A549 (cell line): Measurements from ENCODE around the gene SURF1. TPM values are rescaled to one million over a fixed set of nuclear protein-coding genes. Genes with fewer than 3 reads are reported as not detected.

Source experiments
- ATAC-seq, 2 experiments: fragments of 200-7000 bp in 1 of 2; fragments of >200 bp in 1 of 2; cut with Nextera tagmentation in 1 of 2; cut with Tn5 transposase in 1 of 2; 3 replicates each; pipeline versions ENCODE4 v1.8.0 to v1.9.1; 2018 to 2020; ENCODE audit warnings: mild to moderate bottlenecking in 1 of 2, moderate library complexity in 1 of 2
- CTCF ChIA-PET: fragments of 300-600 bp; sonication (Branson Sonifier 250); formaldehyde crosslinking; extraction: SDS; loops from one replicate; lab custom pipeline; 2021; ENCODE audit warnings: antibody characterized with exemption, inconsistent platforms; lab: Yijun Ruan, JAX
- POLR2A ChIA-PET: fragments of 350-600 bp; formaldehyde crosslinking; extraction: SDS; loops from one replicate; lab custom pipeline; 2021; ENCODE audit warnings: antibody characterized with exemption, inconsistent platforms; lab: Yijun Ruan, JAX
- DNase-seq, 2 experiments: peaks; one replicate each; pipeline versions ENCODE4 v3.0.0 to v3.0.0-alpha.2; 2011 to 2016; ENCODE audit warnings: low read depth in 1 of 2, low spot score in 1 of 2
- FAIRE-seq: peaks from 2 replicates; lab custom pipeline; 2011; peaks lifted over from hg19 to GRCh38; lab: Jason Lieb, UNC
- H3K27ac ChIP-seq, 2 experiments: fragments of >200 bp; sonication (Bioruptor Twin); formaldehyde crosslinking; 3 replicates each; pipeline ENCODE4 v1.5.1; 2016 to 2017
- H3K4me1 ChIP-seq: fragments of >200 bp; sonication (Bioruptor Twin); formaldehyde crosslinking; 3 replicates; pipeline ENCODE4 v1.6.1; 2016
- H3K4me2 ChIP-seq: fragments of >200 bp; sonication (Bioruptor Twin); formaldehyde crosslinking; 3 replicates; pipeline ENCODE4 v1.6.1; 2016
- H3K4me3 ChIP-seq: fragments of >200 bp; sonication (Bioruptor Twin); formaldehyde crosslinking; 3 replicates; pipeline ENCODE4 v1.5.1; 2016
- H3K9me3 ChIP-seq: fragments of >200 bp; sonication (Bioruptor Twin); formaldehyde crosslinking; 3 replicates; pipeline ENCODE4 v1.6.1; 2016
- EHF ChIP-seq: fragments of 250-450 bp; sonication (Bioruptor Pico); IDR thresholded peaks from 2 replicates; pipeline ENCODE4 v1.5.0; 2020; ENCODE audit warnings: mild to moderate bottlenecking
- EHMT2 ChIP-seq: fragments of 200-600 bp; sonication (generic); IDR thresholded peaks from 2 replicates; pipeline ENCODE4 v1.6.1; 2016; ENCODE audit warnings: antibody characterized with exemption, low read depth, mild to moderate bottlenecking, moderate library complexity
- HDAC2 ChIP-seq: fragments of 200-600 bp; sonication (generic); IDR thresholded peaks from 2 replicates; pipeline ENCODE4 v1.6.1; 2016
- HEYL ChIP-seq: fragments of 250-450 bp; sonication (Bioruptor Pico); IDR thresholded peaks from 2 replicates; pipeline ENCODE4 v1.8.0; 2021; ENCODE audit warnings: mild to moderate bottlenecking, moderate library complexity
- MYC ChIP-seq: IDR thresholded peaks from 2 replicates; pipeline ENCODE4 v1.6.1; 2012; ENCODE audit warnings: mild to moderate bottlenecking, inconsistent platforms, low read length, improper control_type of control experiment, borderline replicate concordance
- NFE2L2 ChIP-seq: fragments of 150-350 bp; conservative IDR thresholded peaks from 2 replicates; pipeline ENCODE4 v1.6.1; 2014; ENCODE audit warnings: low read length
- POLR2AphosphoS2 ChIP-seq: conservative IDR thresholded peaks from 2 replicates; pipeline ENCODE4 v1.6.1; 2012; ENCODE audit warnings: low read length, improper control_type of control experiment, inconsistent platforms
- SREBF2 ChIP-seq: fragments of 450-650 bp; IDR thresholded peaks from 2 replicates; pipeline ENCODE4 v1.6.1; 2014; ENCODE audit warnings: mild to moderate bottlenecking, moderate library complexity
- TP53 ChIP-seq: fragments of 250-450 bp; sonication (Bioruptor Pico); IDR thresholded peaks from 2 replicates; pipeline ENCODE4 v1.5.0; 2021; ENCODE audit warnings: mild to moderate bottlenecking, moderate library complexity
- ZFP36 ChIP-seq: fragments of 450-650 bp; IDR thresholded peaks from 2 replicates; pipeline ENCODE4 v1.6.1; 2014; ENCODE audit warnings: borderline replicate concordance; ENCODE audit not compliant: partially characterized antibody
- WGBS: methylation state at CpG from one replicate; pipeline ENCODE4 v1.1.6; 2017; ENCODE audit errors: missing lambda C conversion rate; 5-methylcytosine and 5-hydroxymethylcytosine counted together
- polyA plus RNA-seq, 4 experiments: library from polyadenylated mRNA; depleted of rRNA in 3 of 4; stranded (reverse); fragments of >200 nt; fragmentation: RNase III in 1 of 4; extraction: RNeasy Plus Mini Kit Qiagen cat#74134 plus additional on column Dnase treatment in 1 of 4; gene quantifications; 2 replicates in 3 of 4; 3 replicates in 1 of 4; pipeline ENCODE4 v1.2.3, GENCODE V29; 2011 to 2017
- TF ChIP-seq, protein P1 (sequence below): fragments of 250-450 bp; sonication (Bioruptor Pico); IDR thresholded peaks from 2 replicates; pipeline ENCODE4 v1.5.0; 2021; ENCODE audit warnings: mild to moderate bottlenecking, moderate library complexity, borderline replicate concordance
- TF ChIP-seq, protein P2 (sequence below): fragments of >200 bp; sonication (Bioruptor Twin); formaldehyde crosslinking; IDR thresholded peaks from 3 replicates; pipeline ENCODE4 v1.6.1; 2016
- TF ChIP-seq, protein P3 (sequence below): fragments of 150-350 bp; IDR thresholded peaks from 2 replicates; pipeline ENCODE4 v1.6.1; 2014; ENCODE audit warnings: low read depth, mild to moderate bottlenecking, low read length
- TF ChIP-seq, protein P4 (sequence below): IDR thresholded peaks from 2 replicates; pipeline ENCODE4 v1.6.1; 2012
- TF ChIP-seq, protein P5 (sequence below): IDR thresholded peaks from 2 replicates; pipeline ENCODE4 v1.6.1; 2012
- TF ChIP-seq, protein P6 (sequence below): fragments of >200 bp; sonication (Bioruptor Twin); formaldehyde crosslinking; IDR thresholded peaks from 3 replicates; pipeline ENCODE4 v1.5.1; 2016
- TF ChIP-seq, protein P7 (sequence below): fragments of >200 bp; sonication (Bioruptor Twin); formaldehyde crosslinking; IDR thresholded peaks from 2 replicates; pipeline ENCODE4 v1.6.1; 2016

The SURF1 gene
- polyA plus RNA-seq, 2 of the 4 experiments (the other 2 are of a cell fraction), result 28.6 to 47.5 TPM

DNA sequence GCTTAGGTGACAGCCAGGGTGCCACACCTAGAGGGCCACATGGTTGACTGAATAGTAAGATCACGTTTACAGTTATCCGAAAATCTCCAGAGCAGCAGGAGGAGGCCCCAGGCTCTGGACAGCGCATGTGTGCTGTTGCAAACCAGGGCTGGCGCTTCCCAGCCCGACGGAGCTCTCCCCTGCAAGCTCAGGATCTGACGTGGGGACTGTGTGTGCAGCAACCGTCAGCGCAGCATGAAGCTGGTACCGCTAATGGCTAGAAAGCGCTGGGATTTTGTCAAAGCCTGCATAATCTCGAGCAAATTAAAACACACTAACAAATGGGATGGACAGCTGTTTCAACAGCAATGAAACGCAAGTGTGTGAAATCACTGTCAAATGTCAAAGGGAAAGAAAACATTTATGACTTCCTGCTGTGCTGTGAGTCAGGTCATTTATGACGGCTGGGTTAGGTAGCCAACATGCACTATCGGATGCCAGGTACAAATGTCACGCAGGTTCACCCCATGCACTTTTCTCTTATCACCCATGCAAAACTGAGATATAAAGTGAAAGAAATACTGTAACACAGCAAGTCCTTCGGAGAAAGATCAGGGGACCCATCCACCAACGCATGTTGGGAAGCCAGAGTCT, 12.1 kb upstream of the SURF1 start:
- no peak for FAIRE-seq
- POLR2A ChIA-PET, result no interaction called here

DNA sequence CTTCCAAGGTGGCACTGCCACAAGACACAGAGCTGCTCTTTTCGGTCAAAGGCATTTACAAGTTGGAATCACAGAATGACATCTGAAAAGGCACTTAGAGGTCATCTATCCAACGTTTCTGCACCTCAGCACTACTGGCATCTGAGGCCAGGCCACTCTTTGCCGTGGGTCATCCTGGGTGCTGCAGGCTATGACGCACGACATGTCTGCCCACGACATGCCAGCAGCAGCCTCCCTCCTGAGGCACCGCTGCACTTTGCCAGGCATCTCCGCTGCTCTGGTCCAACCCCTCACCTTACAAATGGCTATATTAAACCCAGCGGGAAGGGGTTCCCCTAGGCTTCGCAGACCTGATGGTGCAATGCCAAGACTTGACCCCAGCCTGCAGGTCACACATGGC, 11.5 kb upstream of the SURF1 start:
- peaks cover 10% of the 10 kb centered on the region; the same call in 1 of the 3 replicates for H3K4me1 ChIP-seq
- TF ChIP-seq MYC (no peak), HEYL (CRISPR knock-in tag) (no peak), ZFP36 (no peak), SREBF2 (no peak), NFE2L2 (no peak), POLR2AphosphoS2 (no peak), EHMT2 (no peak), TP53 (CRISPR knock-in tag) (no peak)
- TF ChIP-seq, protein P1, sequence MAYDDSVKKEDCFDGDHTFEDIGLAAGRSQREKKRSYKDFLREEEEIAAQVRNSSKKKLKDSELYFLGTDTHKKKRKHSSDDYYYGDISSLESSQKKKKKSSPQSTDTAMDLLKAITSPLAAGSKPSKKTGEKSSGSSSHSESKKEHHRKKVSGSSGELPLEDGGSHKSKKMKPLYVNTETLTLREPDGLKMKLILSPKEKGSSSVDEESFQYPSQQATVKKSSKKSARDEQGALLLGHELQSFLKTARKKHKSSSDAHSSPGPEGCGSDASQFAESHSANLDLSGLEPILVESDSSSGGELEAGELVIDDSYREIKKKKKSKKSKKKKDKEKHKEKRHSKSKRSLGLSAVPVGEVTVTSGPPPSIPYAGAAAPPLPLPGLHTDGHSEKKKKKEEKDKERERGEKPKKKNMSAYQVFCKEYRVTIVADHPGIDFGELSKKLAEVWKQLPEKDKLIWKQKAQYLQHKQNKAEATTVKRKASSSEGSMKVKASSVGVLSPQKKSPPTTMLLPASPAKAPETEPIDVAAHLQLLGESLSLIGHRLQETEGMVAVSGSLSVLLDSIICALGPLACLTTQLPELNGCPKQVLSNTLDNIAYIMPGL (CRISPR knock-in tag), result no peak
- TF ChIP-seq, protein P2, sequence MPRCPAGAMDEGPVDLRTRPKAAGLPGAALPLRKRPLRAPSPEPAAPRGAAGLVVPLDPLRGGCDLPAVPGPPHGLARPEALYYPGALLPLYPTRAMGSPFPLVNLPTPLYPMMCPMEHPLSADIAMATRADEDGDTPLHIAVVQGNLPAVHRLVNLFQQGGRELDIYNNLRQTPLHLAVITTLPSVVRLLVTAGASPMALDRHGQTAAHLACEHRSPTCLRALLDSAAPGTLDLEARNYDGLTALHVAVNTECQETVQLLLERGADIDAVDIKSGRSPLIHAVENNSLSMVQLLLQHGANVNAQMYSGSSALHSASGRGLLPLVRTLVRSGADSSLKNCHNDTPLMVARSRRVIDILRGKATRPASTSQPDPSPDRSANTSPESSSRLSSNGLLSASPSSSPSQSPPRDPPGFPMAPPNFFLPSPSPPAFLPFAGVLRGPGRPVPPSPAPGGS, result no peak
- TF ChIP-seq, protein P3, sequence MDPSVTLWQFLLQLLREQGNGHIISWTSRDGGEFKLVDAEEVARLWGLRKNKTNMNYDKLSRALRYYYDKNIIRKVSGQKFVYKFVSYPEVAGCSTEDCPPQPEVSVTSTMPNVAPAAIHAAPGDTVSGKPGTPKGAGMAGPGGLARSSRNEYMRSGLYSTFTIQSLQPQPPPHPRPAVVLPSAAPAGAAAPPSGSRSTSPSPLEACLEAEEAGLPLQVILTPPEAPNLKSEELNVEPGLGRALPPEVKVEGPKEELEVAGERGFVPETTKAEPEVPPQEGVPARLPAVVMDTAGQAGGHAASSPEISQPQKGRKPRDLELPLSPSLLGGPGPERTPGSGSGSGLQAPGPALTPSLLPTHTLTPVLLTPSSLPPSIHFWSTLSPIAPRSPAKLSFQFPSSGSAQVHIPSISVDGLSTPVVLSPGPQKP, result no peak
- TF ChIP-seq, protein P4, sequence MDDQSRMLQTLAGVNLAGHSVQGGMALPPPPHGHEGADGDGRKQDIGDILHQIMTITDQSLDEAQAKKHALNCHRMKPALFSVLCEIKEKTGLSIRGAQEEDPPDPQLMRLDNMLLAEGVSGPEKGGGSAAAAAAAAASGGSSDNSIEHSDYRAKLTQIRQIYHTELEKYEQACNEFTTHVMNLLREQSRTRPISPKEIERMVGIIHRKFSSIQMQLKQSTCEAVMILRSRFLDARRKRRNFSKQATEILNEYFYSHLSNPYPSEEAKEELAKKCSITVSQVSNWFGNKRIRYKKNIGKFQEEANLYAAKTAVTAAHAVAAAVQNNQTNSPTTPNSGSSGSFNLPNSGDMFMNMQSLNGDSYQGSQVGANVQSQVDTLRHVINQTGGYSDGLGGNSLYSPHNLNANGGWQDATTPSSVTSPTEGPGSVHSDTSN, result no peak
- TF ChIP-seq, all 56 proteins: peak for 0
- H3K4me2 ChIP-seq, result no peak overlapping the region
- ATAC-seq (no peak), DNase-seq (no peak), FAIRE-seq (no peak)
- no peak overlapping the region for H3K27ac ChIP-seq
- POLR2A ChIA-PET, result no interaction called here
- H3K4me3 ChIP-seq, result no peak overlapping the region
- 87% methylated on average over 10 of the region's 10 CpGs for WGBS
- CTCF ChIA-PET, result interaction anchor here (1.0 to 3.2 kb wide), 2 partner anchors 9 to 26 kb away, joined by 3 to 16 read pairs; no protein-coding TSS in a partner anchor
- no peaks in the 10 kb centered on the region for H3K9me3 ChIP-seq

More for the DNA sequence above, 12.1 kb upstream of the SURF1 start:
- DNase-seq (no peak), ATAC-seq (no peak)
- Histone ChIP-seq H3K9me3 (no peaks in the 10 kb centered on the region), H3K27ac (no peak overlapping the region), H3K4me1 (peaks cover 10% of the 10 kb centered on the region; the same call in 1 of the 3 replicates), H3K4me3 (no peak overlapping the region), H3K4me2 (no peak overlapping the region)
- CTCF ChIA-PET, result interaction anchor here (0.6 to 5.6 kb wide), 4 partner anchors 9 to 27 kb away, joined by 3 to 27 read pairs (median 10); no protein-coding TSS in a partner anchor
- 94% methylated on average over 18 of the region's 18 CpGs for WGBS
- TF ChIP-seq NFE2L2, result no peak

DNA sequence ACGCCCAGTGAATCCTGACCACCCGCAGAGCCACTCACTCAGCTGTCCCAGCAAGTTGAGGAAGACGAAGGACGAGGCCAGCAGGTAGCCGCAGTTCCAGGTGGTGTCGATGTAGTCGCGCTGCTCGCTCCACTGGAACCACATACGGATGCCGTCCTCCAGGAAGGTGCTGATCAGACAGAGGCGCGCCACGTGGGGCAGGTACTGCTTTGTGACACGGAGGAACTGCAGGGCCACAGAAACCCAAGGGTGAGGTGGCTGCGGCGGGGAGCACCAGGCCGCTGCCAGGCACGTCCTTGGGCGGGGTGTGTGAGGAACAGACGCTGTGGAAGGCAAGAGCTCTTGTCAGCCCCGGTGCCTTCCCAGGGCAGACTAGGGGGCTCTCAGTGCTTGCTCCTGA, 10.9 kb upstream of the SURF1 start:
- H3K27ac ChIP-seq, result no peak overlapping the region
- H3K4me2 ChIP-seq, result no peak overlapping the region
- no peak for DNase-seq
- ATAC-seq, result no peak
- H3K4me3 ChIP-seq, result no peak overlapping the region
- ChIA-PET CTCF (interaction anchor here (1.0 to 3.2 kb wide), 4 partner anchors 9 to 26 kb away, joined by 3 to 16 read pairs (median 4); no protein-coding TSS in a partner anchor), POLR2A (no interaction called here)
- 98% methylated on average over 19 of the region's 22 CpGs for WGBS
- no peak for TF ChIP-seq HDAC2
- TF ChIP-seq, protein P1 (CRISPR knock-in tag), result no peak
- TF ChIP-seq, protein P5, sequence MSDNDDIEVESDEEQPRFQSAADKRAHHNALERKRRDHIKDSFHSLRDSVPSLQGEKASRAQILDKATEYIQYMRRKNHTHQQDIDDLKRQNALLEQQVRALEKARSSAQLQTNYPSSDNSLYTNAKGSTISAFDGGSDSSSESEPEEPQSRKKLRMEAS, result no peak
- TF ChIP-seq, protein P6, sequence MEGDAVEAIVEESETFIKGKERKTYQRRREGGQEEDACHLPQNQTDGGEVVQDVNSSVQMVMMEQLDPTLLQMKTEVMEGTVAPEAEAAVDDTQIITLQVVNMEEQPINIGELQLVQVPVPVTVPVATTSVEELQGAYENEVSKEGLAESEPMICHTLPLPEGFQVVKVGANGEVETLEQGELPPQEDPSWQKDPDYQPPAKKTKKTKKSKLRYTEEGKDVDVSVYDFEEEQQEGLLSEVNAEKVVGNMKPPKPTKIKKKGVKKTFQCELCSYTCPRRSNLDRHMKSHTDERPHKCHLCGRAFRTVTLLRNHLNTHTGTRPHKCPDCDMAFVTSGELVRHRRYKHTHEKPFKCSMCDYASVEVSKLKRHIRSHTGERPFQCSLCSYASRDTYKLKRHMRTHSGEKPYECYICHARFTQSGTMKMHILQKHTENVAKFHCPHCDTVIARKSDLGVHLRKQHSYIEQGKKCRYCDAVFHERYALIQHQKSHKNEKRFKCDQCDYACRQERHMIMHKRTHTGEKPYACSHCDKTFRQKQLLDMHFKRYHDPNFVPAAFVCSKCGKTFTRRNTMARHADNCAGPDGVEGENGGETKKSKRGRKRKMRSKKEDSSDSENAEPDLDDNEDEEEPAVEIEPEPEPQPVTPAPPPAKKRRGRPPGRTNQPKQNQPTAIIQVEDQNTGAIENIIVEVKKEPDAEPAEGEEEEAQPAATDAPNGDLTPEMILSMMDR, result no peak
- TF ChIP-seq, protein P4, result no peak
- TF ChIP-seq, protein P7, sequence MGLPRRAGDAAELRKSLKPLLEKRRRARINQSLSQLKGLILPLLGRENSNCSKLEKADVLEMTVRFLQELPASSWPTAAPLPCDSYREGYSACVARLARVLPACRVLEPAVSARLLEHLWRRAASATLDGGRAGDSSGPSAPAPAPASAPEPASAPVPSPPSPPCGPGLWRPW, result no peak
- TF ChIP-seq EHF (CRISPR knock-in tag), result no peak
- peaks cover 10% of the 10 kb centered on the region; the same call in 1 of the 3 replicates for H3K4me1 ChIP-seq
- H3K9me3 ChIP-seq, result no peaks in the 10 kb centered on the region
- FAIRE-seq, result no peak
